MM.1S (cell line): ENCODE measurements around the gene DEAF1.

ENCODE experiments used
- CTCF ChIP-seq: fragments of 300-600 bp; sonication (generic); IDR thresholded peaks from 2 replicates; pipeline ENCODE4 v1.5.1; 2016; ENCODE audit warnings: antibody characterized with exemption, low read length, mixed read lengths
- EZH2 ChIP-seq: fragments of 300-600 bp; sonication (generic); optimal IDR thresholded peaks from 2 replicates; pipeline ENCODE3; 2017; ENCODE audit warnings: low read depth, mild to moderate bottlenecking, antibody characterized with exemption, low read length, mixed read lengths
- EZH2phosphoT487 ChIP-seq: fragments of 300-600 bp; sonication (generic); IDR thresholded peaks from 2 replicates; pipeline ENCODE4 v1.6.1; 2018; ENCODE audit warnings: antibody characterized with exemption, low read length

DNA sequence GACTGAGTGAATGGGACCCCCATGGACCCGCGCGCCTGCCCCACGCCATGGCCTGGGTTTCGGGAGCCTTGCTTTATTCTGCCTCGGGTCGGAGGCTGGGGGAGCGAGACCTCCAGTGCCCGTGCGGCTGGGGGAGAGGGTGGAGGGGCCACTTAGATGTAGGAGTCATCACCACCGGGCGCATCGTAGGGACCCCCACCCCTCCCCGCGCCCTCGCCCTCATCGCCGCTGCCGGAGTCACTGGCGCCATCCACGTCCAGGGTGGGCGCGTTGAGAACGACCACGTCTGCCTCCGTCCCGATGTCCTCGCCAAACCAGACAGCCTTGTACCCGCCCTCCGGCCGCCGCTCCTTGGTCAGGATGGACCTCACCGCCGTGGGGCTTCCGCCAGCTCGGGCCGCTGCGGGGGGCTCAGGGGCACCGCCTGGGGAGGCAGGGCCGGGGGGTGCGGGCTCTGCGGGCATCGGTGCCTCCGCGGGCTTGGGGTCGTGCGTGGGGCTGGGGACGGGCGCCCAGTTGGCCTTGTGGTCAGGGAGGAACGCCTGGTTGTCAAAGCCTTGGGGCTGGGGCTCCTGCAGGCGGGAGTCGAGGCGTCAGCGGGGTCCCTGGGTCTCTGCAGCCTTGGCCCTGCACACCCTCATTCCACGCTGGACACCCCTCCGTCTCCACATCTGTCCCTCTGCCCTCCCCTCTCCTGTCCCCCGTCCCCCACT, 77.7 kb downstream of the DEAF1 start:
- TF ChIP-seq CTCF (no peak), EZH2 (no peak), EZH2phosphoT487 (no peak)
